Dedifferentiated amniotic fluid mesenchymal stem cell (primary cell): ENCODE measurements around the gene TCERG1L.

Experiments used
- DNase-seq: peaks from one replicate; pipeline ENCODE4 v3.0.0-alpha.2; 2016; ENCODE audit errors: extremely low spot score

The TCERG1L gene

GRCh38 chr10:131124945-131125344 is 186.6 kb downstream of the TCERG1L start:
- no peak for DNase-seq

- DNase-seq, result no peak
Measured at GRCh38 chr10:131123496-131123895, 188.0 kb downstream of the TCERG1L start.

- DNase-seq, result no peak
Measured at GRCh38 chr10:131121511-131122035, 189.9 kb downstream of the TCERG1L start.

- no peak for DNase-seq
Measured at GRCh38 chr10:131119626-131120355, 191.7 kb downstream of the TCERG1L start.

GRCh38 chr10:131117416-131118212 is 193.9 kb downstream of the TCERG1L start:
- DNase-seq, result no peak

DNA sequence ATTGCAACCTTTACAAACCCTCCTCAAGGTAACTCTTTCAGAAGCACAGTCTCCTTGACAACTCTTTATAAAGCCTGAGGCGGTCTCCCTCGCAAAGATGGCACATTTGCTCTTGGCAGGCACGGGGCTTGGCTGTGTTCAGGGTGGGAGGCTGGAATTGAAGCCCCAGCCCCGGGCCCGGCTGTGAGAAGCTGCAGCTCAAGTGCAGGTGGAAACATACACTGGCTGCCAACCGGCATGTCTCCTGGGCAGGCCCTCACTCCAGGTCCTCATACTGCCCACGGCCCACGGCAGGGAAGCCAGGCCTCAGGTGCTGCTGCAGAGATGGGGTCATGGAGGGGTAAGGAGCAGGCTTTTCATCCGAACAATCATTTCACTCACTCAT is 194.5 kb downstream of the TCERG1L start:
- DNase-seq, result no peak

- DNase-seq, result peak; percentile 9
Measured at GRCh38 chr10:131116216-131116990, 195.1 kb downstream of the TCERG1L start.

GRCh38 chr10:131115801-131116200 is 195.7 kb downstream of the TCERG1L start:
- peak; percentile 5 for DNase-seq

DNA sequence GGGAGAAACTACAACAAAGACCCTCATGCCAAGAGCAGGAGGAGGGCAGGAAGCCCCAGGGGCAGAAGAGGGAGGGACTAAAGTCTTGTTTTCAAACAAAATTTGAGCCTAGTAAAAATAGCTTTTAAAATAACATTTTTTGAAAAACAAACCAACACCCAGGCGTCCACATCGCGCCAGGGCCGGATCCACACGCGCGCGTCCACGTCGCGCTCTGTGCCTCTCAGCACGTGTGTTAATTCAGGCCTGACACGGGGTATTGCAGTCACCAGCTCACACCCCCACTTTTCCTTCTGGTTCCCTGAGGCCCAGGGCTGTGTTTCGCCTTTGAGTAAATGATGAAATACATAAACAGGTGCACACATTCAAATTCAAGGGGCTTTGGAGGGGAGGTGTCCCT is 196.2 kb downstream of the TCERG1L start:
- peak; percentile 12 for DNase-seq

DNA sequence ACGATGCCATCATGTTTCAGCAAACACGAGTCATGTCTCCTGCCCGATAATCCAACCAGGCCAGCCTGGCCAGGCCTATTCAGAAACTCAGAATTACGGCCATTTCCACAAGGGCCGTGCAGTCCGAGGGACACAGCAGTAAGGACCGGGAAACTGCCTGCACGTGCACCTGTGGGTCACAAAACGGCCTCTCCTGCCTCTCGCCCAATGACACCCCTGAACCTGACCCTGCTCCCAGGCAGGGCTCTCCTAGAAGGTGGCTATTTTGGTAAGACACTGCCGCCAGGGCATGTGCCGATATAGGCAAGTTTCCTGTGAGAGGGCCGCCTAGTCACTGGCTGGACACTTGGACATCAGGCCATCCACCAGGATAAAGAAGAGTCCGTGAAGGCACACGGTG is 196.7 kb downstream of the TCERG1L start:
- DNase-seq, result no peak

GRCh38 chr10:131113709-131114291 is 197.7 kb downstream of the TCERG1L start:
- no peak for DNase-seq

DNA sequence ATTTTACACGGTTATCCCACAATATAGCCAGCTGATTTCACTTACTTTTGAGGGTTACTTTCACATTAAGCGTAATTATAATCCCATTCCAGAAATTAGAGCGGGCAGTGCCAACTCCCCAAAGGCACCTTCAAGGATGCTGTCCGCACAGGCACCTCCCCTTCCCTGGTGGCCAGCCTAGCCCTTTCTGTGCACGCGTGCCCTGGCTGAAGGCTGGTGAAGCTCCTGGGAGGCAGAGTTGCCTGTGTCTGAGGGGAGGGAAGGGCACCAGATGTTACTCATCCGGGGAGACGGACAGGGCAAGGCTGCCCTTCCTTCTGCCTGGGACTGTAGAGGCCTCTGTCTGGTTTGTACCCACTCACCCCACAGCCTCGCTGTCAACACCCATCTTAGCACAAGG is 198.4 kb downstream of the TCERG1L start:
- DNase-seq, result no peak

GRCh38 chr10:131112691-131113090 is 198.8 kb downstream of the TCERG1L start:
- no peak for DNase-seq

DNA sequence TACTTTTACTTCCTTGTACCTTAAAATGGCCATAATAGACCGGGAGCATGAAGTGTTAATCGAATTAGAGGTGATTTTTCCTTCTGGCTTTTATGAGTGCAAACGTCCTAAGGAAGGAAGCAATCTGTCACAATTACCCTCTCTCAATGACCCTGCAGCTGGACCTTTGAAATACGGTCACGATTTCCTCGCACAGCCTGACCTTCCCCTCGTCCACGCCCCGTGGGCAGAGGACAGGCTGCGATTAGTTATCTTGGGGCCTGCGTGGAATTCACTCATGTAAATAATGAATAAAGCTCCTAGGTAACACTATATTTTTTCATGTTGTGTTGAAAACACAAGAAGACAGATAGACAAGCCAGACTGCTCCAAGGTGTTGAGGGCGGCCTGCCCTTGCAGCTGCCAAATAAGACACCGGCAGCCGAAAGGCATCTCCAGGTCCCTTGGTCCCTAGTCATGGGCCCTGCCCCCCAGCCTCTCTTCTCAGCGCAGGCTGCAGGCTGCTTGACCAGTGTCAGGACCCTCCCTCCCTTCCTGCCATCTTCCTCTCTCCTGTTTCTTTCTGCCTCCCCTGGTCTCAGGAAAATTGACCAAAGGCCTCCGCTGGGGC is 199.9 kb downstream of the TCERG1L start:
- DNase-seq, result no peak

DNA sequence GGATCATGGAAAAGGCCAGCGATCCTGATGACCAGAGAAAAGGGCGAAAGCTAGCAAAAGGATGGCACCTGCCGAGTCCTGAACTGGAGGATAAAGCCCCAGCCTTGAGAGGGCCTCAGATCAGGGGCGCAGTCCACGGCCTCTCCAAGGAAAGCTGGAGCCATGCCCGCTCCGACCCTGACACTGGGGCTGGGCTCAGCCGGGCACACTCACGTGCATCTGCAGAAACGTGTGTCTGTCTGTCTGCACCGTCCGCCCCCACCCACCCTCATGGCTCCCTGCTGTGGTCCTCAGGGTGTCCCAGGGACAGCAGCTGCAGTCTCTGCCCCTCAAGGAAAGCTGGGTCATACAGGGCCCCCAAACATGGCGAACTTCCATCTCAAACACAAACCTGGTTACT is 200.5 kb downstream of the TCERG1L start:
- DNase-seq, result no peak

DNA sequence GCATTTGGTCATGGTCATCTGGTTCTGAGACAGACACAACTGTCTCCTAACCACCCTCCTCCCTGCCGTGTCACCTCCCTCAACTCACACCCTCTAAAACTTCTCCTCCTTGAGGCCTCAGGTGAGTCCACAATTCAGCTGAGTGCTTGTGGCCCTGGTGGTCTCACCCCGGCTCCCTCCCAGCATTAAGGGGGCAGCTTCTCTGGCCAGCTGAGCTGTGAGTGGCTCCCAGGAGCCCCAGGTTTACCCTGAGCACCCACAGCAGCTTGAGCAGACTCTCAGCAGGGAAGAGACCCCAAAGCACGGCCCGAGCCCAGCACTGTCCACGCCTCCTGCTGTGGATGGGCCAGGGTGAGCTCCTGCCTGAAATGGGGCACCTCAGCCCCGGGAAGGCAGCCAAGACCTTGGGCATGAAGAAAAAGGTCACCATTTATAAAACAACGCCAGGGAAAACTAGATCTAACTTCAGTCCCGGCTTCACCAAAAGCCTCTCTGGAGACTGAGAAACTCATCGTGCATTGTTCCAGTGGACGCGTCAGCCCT is 201.2 kb downstream of the TCERG1L start:
- no peak for DNase-seq

DNA sequence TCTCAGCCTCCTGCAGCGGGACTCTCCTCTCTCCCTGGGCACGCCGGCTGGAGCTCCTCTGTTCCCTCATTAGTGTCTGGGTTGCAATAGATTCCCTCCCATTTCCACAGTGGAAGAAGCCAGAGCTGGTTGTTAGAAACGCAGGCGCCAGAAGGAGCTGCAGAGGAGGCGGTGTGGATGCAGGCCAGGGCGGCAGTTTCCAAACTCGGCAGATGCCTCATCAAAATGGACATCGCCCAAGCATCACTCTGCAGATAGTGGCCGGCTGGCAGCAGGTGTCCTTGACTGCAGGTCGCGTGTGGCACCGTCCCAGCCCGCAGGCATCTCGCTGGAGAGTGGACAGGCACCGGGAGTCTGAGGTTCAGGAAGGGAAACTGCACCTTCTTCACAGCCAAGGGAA is 201.8 kb downstream of the TCERG1L start:
- peak; percentile 3 for DNase-seq

DNA sequence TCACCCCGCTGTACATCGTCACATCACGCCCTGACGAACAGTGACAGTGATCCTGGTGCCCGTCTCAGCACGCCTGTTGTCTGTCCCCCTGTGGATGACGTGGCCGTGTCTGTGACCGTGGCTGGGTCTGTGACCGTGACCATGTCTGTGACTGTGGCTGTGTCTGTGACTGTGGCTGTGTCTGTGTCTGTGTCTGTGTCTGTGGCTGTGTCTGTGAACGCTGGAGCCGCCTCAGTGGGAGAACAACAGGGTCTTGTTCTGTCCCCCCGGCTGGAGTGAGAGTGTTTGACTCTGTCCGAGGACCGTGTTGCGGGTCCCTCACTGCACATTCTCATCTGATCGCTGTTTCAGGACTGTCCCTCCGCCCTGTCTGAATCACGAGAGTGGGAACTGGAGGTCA is 202.2 kb downstream of the TCERG1L start:
- no peak for DNase-seq

- DNase-seq, result no peak
Measured at GRCh38 chr10:131107970-131108369, 203.6 kb downstream of the TCERG1L start.

GRCh38 chr10:131102676-131103075 is 208.8 kb downstream of the TCERG1L start:
- peak; percentile 8 for DNase-seq

DNA sequence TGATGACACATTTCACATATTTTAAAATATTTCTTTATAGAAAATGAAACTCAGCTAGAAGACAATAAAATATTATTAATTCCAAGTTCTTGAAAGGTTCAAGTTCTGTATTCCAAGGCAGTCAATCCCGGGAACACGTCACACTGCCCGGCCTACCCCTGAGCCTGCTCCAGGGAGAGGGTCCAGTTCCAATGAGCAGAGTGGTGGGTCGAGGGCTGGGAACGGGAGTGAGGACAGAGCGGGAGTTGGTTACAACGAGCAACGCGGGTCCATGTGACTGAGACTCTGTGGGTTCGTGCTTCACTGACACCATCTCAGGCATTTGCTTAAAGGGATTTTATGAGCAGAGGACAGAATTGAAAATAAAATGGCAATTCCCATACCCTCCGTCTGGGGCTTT is 209.4 kb downstream of the TCERG1L start:
- DNase-seq, result peak; percentile 4
